ENCODE results near the gene IL1RAP.

Gene IL1RAP

GRCh38 chr3:190531406-190531805, 17.5 kb downstream of the IL1RAP start:
- TF ChIP-seq CTCF (IDR thresholded peaks at IDR 0.05; ENCODE audit: low read depth, low read length, missing control alignments) = no peak
- H3K4me3 ChIP-seq (ENCODE audit: low read depth, low read length) = no peak overlapping the region
- no peaks in the 10 kb centered on the region for H3K27me3 ChIP-seq (replicated peaks)
- no peak overlapping the region for H3K27ac ChIP-seq
- no peaks in the 10 kb centered on the region for H3K36me3 ChIP-seq (replicated peaks)
- in situ Hi-C loops (cut with HindIII; ENCODE audit: low pct_ligation_motif_present, low sequenced_read_pairs) = no loop called here
- DNase-seq = no peak

DNA sequence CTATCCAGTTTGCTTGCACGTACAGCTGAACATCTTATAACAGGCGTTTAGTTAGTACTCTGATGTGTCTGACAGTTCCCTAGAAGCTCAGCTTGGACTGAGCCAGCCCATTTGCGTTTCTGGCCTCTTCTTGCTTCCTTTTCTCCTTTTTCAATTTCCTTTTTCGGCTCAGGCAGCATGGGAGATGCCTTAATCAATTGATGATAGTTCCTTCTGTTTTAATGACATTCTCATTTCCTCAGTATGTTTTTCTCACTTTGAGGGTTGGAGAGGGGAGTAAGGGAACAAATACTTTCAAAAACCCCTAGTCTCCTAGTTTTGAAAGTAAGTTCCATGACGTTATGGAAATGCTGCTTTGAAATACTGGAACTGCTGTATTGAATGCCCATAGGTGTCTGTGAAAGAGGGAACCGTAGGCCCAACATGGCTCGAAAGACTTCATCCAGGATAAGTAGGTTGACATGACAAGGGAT, 18.9 kb downstream of the IL1RAP start:
- in situ Hi-C loops (cut with HindIII; ENCODE audit: low pct_ligation_motif_present, low sequenced_read_pairs) = no loop called here

GRCh38 chr3:190533511-190534281, 19.8 kb downstream of the IL1RAP start:
- no peak overlapping the region for H3K4me3 ChIP-seq (ENCODE audit: low read depth, low read length)
- TF ChIP-seq CTCF (IDR thresholded peaks at IDR 0.05; ENCODE audit: low read depth, low read length, missing control alignments) = no peak
- in situ Hi-C loops (cut with HindIII; ENCODE audit: low pct_ligation_motif_present, low sequenced_read_pairs) = no loop called here
- peak overlapping the region; percentile 46 for H3K27ac ChIP-seq
- no peaks in the 10 kb centered on the region for H3K27me3 ChIP-seq (replicated peaks)
- H3K36me3 ChIP-seq (replicated peaks) = no peaks in the 10 kb centered on the region
- DNase-seq = peak; percentile 83

More for the DNA sequence above, 18.9 kb downstream of the IL1RAP start:
- no peak for TF ChIP-seq CTCF (IDR thresholded peaks at IDR 0.05; ENCODE audit: low read depth, low read length, missing control alignments)
- no peaks in the 10 kb centered on the region for H3K36me3 ChIP-seq (replicated peaks)
- no peak for DNase-seq
- H3K27ac ChIP-seq = peak overlapping the region; percentile 46
- H3K4me3 ChIP-seq (ENCODE audit: low read depth, low read length) = no peak overlapping the region
- H3K27me3 ChIP-seq (replicated peaks) = no peaks in the 10 kb centered on the region

- Histone ChIP-seq H3K36me3 (replicated peaks) (no peaks in the 10 kb centered on the region), H3K4me3 (ENCODE audit: low read depth, low read length) (no peak overlapping the region), H3K27ac (peak overlapping the region; percentile 46), H3K27me3 (replicated peaks) (no peaks in the 10 kb centered on the region)
- TF ChIP-seq CTCF (IDR thresholded peaks at IDR 0.05; ENCODE audit: low read depth, low read length, missing control alignments) = no peak
- in situ Hi-C loops (cut with HindIII; ENCODE audit: low pct_ligation_motif_present, low sequenced_read_pairs) = no loop called here
- DNase-seq = no peak
Observed at GRCh38 chr3:190534386-190534785, 20.5 kb downstream of the IL1RAP start.

GRCh38 chr3:190534986-190535385, 21.1 kb downstream of the IL1RAP start:
- Histone ChIP-seq H3K36me3 (replicated peaks) (no peaks in the 10 kb centered on the region), H3K27ac (no peak overlapping the region), H3K27me3 (replicated peaks) (no peaks in the 10 kb centered on the region), H3K4me3 (ENCODE audit: low read depth, low read length) (no peak overlapping the region)
- in situ Hi-C loops (cut with HindIII; ENCODE audit: low pct_ligation_motif_present, low sequenced_read_pairs) = no loop called here
- no peak for TF ChIP-seq CTCF (IDR thresholded peaks at IDR 0.05; ENCODE audit: low read depth, low read length, missing control alignments)
- no peak for DNase-seq

DNA sequence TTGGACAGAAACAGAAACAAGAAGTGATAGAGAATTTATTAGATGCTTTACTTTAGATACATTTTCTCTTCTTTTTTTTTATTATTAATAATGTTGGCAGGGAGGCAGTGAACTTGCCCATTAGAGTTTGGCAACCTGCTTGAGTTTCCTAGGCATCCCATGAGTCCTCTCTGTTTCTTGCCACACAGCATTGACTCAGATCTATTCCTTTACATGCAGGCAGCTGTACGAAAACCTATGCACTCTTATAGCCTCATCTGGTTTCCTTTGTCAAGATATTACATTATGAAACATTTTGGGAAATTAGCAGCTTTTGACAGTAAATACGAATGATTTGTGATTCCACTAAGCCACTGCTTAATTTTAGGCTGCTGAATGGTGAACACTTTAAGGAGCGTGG, 23.3 kb downstream of the IL1RAP start:
- Histone ChIP-seq H3K36me3 (replicated peaks) (no peaks in the 10 kb centered on the region), H3K4me3 (ENCODE audit: low read depth, low read length) (no peak overlapping the region), H3K27me3 (replicated peaks) (no peaks in the 10 kb centered on the region), H3K27ac (no peak overlapping the region)
- no peak for TF ChIP-seq CTCF (IDR thresholded peaks at IDR 0.05; ENCODE audit: low read depth, low read length, missing control alignments)
- in situ Hi-C loops (cut with HindIII; ENCODE audit: low pct_ligation_motif_present, low sequenced_read_pairs) = no loop called here
- no peak for DNase-seq

Measured in brain microvascular endothelial cell (primary cell).